GM18502 (cell line): ENCODE results near the gene RGS13.
A peak's percentile ranks its signal among the peaks of the same experiment; 100 is the strongest.

Experiments
- ATAC-seq: cut with Tn5 transposase; IDR thresholded peaks from one replicate; pipeline ENCODE4 v1.9.1; 2021; ENCODE audit warnings: mild to moderate bottlenecking; ENCODE audit not compliant: unreplicated experiment, poor library complexity

RGS13 gene

GRCh38 chr1:192635939-192636338 lies at the start of gene RGS13:
Gene RGS13 (plus strand): TSS chr1:192636147. CDS start chr1:192644335, 8,188 bp downstream.
- ATAC-seq, result no peak

GRCh38 chr1:192587386-192588266 lies 48.3 kb upstream of the RGS13 start:
- no peak for ATAC-seq

GRCh38 chr1:192588546-192588945 lies 47.4 kb upstream of the RGS13 start:
- ATAC-seq, result no peak

GRCh38 chr1:192589813-192590212 lies 46.1 kb upstream of the RGS13 start:
- ATAC-seq, result no peak

DNA sequence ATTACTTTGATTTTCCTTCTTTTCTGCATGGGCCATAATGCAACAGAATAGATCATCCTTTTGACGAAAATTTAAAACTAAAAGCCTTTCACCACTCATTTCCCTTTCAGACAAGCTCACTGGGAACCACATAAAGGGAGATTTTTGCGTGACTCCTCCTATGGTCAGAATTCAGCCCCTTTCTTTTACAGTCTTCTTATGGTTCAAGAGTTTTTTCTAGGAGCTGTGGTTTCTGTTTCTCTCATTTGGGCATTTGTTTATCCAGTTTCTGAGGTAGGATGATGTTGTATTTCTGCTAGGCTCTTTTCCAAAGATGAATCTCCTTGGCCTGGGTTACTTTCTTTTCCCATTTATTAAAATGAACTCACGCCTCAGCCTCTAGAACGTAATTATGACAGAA lies 43.4 kb upstream of the RGS13 start:
- no peak for ATAC-seq

- ATAC-seq, result no peak
Observed at GRCh38 chr1:192592981-192593708, 42.8 kb upstream of the RGS13 start.

DNA sequence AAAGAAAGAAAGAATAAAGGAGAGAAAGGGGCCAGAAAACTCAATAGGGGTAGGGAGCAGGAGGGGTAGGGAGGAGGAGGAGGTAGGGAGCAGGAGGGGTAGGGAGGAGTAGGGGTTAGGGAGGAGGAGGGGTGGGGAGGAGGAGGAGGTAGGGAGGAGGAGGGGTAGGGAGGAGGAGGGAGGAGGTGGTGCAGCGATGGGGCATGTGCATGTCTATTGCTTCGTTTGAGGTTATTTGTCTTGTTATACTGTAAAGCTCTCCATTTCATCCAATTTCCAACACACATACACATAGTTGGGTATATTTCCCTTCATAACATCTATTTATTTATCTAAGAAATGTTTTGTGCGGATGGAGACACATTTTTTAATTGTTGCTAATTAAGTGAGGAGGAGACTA lies 40.6 kb upstream of the RGS13 start:
- ATAC-seq, result no peak

DNA sequence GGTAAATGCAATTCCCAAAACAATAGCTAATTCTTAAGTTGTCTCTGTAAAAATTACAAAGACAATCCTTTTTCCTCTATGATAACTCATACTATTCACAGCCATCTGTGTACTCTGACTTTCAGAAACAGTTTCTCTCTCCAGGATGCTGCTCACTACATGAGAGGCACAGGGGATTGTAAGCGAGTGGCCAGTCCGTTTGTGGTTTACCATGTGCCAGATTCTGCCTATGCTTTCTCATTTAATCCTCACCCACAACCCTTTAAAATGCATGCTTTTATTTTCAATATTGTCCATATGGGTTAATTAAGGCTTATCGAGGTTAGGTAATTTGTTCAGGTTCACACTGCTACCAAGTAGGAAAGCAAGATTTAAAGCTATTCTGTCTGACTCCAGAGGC lies 37.4 kb upstream of the RGS13 start:
- no peak for ATAC-seq

- ATAC-seq, result no peak
Observed at GRCh38 chr1:192600275-192600674, 35.7 kb upstream of the RGS13 start.

DNA sequence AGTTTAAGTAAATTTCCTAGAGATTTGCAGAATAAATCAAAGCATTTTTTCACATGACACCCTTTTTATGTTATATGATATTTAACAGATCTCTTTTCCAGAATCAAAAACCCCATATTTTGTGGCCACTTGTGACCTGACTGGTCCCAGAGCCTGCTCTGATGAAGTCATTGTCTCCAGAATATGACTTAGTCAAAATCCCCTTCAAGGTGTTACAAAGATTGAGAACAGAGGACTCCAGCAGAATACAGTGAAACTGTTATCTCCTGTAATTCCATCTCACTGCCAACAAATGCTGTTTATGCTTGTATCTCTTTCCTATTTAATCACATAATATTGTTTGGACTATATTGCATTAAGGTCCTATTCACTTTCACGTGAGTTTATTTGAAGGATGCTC lies 34.8 kb upstream of the RGS13 start:
- peak; percentile 68 for ATAC-seq

- ATAC-seq, result peak; percentile 42
Observed at GRCh38 chr1:192601567-192601966, 34.4 kb upstream of the RGS13 start.

- no peak for ATAC-seq
Observed at GRCh38 chr1:192602757-192603156, 33.2 kb upstream of the RGS13 start.

DNA sequence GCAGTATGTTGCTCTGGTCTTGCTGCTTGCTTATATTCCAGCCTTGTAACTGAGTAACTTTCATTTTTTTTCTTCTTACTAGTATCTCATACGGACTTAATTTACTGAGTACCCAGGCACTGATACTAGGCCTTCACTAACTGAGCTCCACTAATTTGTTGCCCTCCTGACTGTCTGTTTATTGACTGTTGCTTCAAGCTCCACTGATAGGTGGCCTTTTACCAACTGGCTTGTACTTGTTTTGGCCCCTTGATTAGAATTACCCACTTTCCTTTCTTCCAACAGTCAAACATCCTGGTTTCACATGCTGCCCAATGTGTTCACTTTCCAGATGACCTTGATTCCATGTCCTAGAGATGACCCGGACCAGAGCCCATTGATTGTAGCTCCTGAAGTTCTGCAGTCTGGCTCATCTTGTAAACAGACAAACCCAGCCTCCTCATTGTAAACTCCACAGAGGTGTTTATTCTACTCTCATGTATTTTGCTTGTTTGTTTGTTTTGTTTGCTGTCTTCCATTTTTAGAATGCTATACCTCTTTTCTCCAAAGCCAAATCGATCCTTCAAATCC lies 32.6 kb upstream of the RGS13 start:
- no peak for ATAC-seq

- ATAC-seq, result peak; percentile 32
Observed at GRCh38 chr1:192604979-192605620, 30.8 kb upstream of the RGS13 start.

- ATAC-seq, result no peak
Observed at GRCh38 chr1:192608671-192609070, 27.3 kb upstream of the RGS13 start.

DNA sequence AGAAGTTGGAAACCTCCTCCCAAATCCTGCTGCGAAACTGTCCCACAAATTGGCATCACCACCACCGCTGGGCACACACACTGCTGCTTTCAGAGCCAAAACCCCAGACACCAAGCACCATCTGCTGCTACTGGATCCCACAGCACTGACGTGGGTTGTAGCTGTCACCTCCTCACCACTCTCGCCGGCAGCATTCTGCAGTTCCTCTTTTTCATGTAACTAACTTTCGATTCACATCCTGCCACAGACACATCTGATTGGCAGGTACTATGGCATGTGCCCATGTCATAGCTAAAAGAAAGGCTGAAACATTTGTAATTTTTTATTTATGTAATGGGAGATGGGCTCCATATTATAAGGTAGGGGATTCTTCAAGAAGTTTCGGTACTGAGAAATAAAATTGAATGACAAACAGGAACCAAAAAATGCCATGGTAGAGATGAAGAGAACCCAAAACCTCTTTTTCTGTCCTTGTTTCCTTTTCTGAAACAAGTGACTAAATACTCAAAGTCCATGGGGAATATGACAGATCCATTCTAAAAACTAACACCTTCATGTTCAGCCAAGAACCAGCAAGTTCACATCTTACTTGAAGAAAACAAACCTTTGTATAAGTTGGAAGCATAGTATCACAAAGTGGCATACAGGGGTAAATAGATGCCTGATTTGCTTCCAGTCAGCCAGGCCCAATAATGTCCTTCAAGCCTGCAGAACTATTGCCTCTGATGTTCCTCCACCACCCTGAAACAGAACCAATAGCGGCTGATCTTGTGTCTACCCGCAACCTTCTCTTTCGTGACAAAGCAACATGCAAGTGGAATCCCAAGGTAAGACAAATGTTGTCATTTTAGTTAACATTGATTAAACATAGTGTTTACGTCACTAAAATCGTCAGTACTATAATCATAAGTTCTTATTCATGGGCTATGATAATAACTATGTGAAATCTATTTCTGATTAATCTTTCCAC lies 26.6 kb upstream of the RGS13 start:
- ATAC-seq, result peak; percentile 99

DNA sequence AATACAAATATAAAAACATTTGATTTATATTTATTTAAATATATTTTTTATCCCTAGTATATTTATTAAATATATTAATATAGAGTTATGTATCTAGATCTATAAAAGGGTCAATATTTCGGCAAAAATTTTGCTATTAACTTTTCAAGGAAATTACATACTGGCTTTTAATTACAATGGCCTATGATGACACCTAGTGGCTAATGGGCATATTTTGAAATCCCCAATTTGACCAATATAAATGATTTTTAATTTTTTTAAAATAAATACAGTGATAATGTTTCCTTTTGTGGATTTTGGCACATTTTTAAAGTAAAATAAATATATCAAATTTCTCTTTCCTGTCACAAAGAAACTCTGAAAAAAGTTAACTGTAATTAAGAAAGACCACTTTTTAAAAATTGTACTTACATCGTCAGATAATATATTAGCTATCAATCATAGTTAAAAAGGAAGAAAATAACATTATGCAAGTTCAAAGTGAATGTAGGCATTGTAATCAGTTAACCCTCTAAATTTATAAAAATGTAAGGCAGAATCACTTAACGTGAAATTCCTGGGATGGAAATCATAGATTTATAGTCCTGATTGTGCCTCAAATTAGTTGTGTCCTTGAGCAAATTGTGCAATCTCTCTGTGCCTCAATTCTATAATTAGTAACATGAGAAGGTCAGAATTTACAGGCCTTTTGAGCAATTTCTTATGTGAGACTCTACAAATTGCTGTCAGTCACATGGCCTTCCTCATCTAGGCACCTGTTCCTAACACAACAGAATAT lies 25.6 kb upstream of the RGS13 start:
- ATAC-seq, result no peak

DNA sequence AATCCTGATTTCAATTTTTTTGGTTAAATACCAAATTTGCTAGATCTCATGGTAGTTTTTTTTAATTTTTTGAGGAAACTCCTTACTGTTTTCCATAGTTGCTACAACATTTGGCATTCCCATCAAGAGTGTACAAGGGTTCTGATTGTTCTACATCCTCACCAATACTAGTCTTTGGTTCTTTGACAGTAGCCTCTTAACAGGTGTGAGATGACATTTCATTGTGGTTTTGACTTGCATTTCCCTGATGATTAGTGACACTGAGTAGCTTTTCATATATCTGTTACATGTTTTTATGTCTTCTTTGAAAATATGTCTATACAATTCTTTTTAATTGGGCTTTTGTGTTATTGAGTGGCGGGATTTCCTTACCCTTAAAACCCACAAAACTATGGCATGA lies 20.9 kb upstream of the RGS13 start:
- peak; percentile 57 for ATAC-seq

DNA sequence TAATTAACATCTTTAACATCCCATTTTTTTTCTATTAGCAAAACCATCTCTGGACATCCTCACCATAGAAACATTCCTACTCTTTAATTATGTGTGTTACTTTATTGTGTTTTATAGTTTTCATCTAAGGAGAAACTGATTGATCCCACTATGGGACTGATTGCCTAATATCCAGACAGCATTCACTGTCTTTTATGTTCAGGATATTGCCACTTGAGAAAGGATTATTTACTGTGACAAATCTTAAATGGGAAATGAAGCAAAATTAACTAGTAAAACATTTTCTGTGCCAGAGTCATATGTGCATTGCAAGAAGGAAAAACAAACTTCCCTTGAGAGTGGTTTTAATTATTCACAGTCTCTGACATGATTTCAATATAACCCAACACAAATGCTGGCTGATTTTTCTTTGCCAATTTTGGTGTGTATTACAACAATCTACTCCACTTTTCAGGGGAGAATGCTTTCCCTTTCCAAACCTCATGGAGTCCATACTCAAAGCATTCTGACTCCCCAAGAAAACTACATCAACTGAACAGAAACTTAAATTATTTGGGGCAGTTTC lies 15.8 kb upstream of the RGS13 start:
- ATAC-seq, result no peak
